Measurements from ENCODE around the gene RELT.

GRCh38 chr11:73406131-73406530, 29.9 kb downstream of the RELT start:
- no peak for TF ChIP-seq CTCF (IDR thresholded peaks at IDR 0.05; ENCODE audit: insufficient read depth, low read length, poor library complexity, severe bottlenecking)
- TF ChIP-seq EZH2phosphoT487 (conservative IDR thresholded peaks at IDR 0.05; ENCODE audit: low read length), result no peak
